MCF 10A (cell line): ENCODE data around the gene PHC1. TPM values are rescaled to one million over a fixed set of nuclear protein-coding genes. Genes with fewer than 3 reads are reported as not detected.

Experiments
- BruUV-seq: library from RNA; stranded (reverse); fragments of 400-500 nt; replicated peaks from 2 replicates; lab custom pipeline; 2021; lab: Mats Ljungman, UMichigan
- CTCF ChIA-PET: fragments of 300-600 bp; sonication (Branson Sonifier 250); formaldehyde crosslinking; extraction: SDS; loops from one replicate; lab custom pipeline; 2021; ENCODE audit warnings: antibody characterized with exemption, inconsistent platforms; lab: Yijun Ruan, JAX
- POLR2A ChIA-PET: fragments of 300-600, 350-650 bp; sonication (Branson Sonifier 250); formaldehyde crosslinking; extraction: SDS; loops from one replicate; lab custom pipeline; 2020; ENCODE audit warnings: antibody characterized with exemption, inconsistent platforms; lab: Yijun Ruan, JAX
- DNase-seq: peaks from one replicate; pipeline ENCODE4 v3.0.0-alpha.2; 2018; ENCODE audit not compliant: unreplicated experiment
- H3K27ac Mint-ChIP-seq: one replicate; pipeline ENCODE4 v1.8.0; 2022; ENCODE audit warnings: mild to moderate bottlenecking, low read depth, mixed read lengths; ENCODE audit not compliant: unreplicated experiment
- H3K27me3 Mint-ChIP-seq: one replicate; pipeline ENCODE4 v1.8.0; 2022; ENCODE audit warnings: mixed read lengths; ENCODE audit not compliant: insufficient read depth, unreplicated experiment
- H3K36me3 Mint-ChIP-seq: one replicate; pipeline ENCODE4 v1.8.0; 2022; ENCODE audit warnings: mild to moderate bottlenecking, moderate library complexity, mixed read lengths; ENCODE audit not compliant: insufficient read depth, unreplicated experiment
- H3K4me1 Mint-ChIP-seq: one replicate; pipeline ENCODE4 v1.8.0; 2022; ENCODE audit warnings: mixed read lengths; ENCODE audit not compliant: insufficient read depth, unreplicated experiment
- H3K4me3 Mint-ChIP-seq: one replicate; pipeline ENCODE4 v1.8.0; 2022; ENCODE audit warnings: mild to moderate bottlenecking, moderate library complexity, mixed read lengths; ENCODE audit not compliant: unreplicated experiment
- H3K9me3 Mint-ChIP-seq: one replicate; pipeline ENCODE4 v1.8.0; 2022; ENCODE audit warnings: mixed read lengths; ENCODE audit not compliant: unreplicated experiment
- CTCF ChIP-seq: fragments of 200-600 bp; IDR thresholded peaks from one replicate; pipeline ENCODE4 v1.8.0; 2022; ENCODE audit warnings: antibody characterized with exemption, mild to moderate bottlenecking; ENCODE audit not compliant: unreplicated experiment
- intact Hi-C: fragments of 100-400 bp; cut with micrococcal nuclease; formaldehyde crosslinking; loops from 2 replicates; pipeline ENCODE4 v1.14.1; 2022
- total RNA-seq: library from RNA; stranded (reverse); gene quantifications from 2 replicates; pipeline ENCODE4 v1.2.3, GENCODE V29; 2022

The PHC1 gene
- total RNA-seq, 1 experiment from 2014 or later = 23.0 TPM

DNA sequence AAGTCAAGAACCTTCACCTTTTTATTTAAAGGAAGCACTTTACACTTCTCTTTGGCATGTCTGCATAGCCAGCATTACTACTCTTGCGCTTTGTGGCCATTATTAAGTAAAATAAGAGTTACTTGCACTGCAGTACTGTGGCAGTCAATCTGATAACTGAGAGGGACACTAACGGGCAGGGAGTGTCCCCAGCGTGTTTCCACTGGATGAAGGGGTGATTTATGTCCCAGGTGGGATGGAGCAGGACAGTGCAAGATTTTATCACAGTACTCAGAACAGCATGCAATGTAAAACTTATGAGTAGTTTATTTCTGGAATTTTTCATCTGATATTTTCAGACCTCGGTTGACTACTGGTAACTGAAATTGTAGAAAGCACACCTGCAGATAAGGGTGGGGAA lies 43.3 kb downstream of the PHC1 start:
- H3K4me1 Mint-ChIP-seq = no peaks in the 10 kb centered on the region
- BruUV-seq = no TSS peak
- POLR2A ChIA-PET = no interaction called here
- H3K4me3 Mint-ChIP-seq = no peak overlapping the region
- H3K9me3 Mint-ChIP-seq = peaks cover 6% of the 10 kb centered on the region
- CTCF ChIA-PET = no interaction called here
- H3K27me3 Mint-ChIP-seq = no peaks in the 10 kb centered on the region
- H3K36me3 Mint-ChIP-seq = peaks cover 16% of the 10 kb centered on the region
- TF ChIP-seq CTCF = no peak
- no peak for DNase-seq
- intact Hi-C loops = no loop called here
- no peak overlapping the region for H3K27ac Mint-ChIP-seq

GRCh38 chr12:8958066-8958465 lies 43.8 kb downstream of the PHC1 start:
- no TSS peak for BruUV-seq
- ChIA-PET POLR2A (no interaction called here), CTCF (no interaction called here)
- intact Hi-C loops = no loop called here
- DNase-seq = no peak
- Mint-ChIP-seq H3K36me3 (peaks cover 12% of the 10 kb centered on the region), H3K9me3 (peaks cover 6% of the 10 kb centered on the region), H3K27ac (no peak overlapping the region), H3K27me3 (no peaks in the 10 kb centered on the region), H3K4me1 (no peaks in the 10 kb centered on the region), H3K4me3 (no peak overlapping the region)
- no peak for TF ChIP-seq CTCF

DNA sequence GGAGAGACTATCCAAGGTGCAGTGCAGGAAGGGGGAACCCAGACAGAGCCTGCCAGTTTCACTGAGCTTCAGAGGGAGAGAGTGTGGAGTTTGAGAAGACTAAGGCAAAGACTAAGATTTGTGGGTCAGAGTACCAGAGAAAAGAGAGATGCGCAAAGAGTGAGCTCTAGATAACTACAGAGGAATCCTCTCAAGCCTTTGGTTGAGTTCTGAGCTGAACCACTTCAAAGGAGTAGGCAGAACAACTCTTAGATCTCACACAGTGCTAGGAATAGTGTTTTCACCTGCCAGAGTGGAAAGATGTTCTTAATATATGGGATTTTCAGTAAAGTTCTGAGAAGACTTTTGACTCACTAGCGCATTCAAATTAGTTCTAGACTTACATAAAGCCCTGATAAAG lies 45.9 kb downstream of the PHC1 start:
- Mint-ChIP-seq H3K27me3 (no peaks in the 10 kb centered on the region), H3K36me3 (peaks cover 10% of the 10 kb centered on the region), H3K9me3 (peaks cover 6% of the 10 kb centered on the region), H3K4me1 (no peaks in the 10 kb centered on the region), H3K27ac (no peak overlapping the region), H3K4me3 (no peak overlapping the region)
- intact Hi-C loops = no loop called here
- no peak for TF ChIP-seq CTCF
- no peak for DNase-seq
- POLR2A ChIA-PET = interaction anchor here (3.2 kb wide), 1 partner anchor 11 kb away, joined by 17 read pairs; the partner anchor contains the start of gene M6PR
- CTCF ChIA-PET = interaction anchor here (0.6 to 1.4 kb wide), 2 partner anchors 9 to 70 kb away, joined by 4 to 5 read pairs; no protein-coding TSS in a partner anchor
- no TSS peak for BruUV-seq

DNA sequence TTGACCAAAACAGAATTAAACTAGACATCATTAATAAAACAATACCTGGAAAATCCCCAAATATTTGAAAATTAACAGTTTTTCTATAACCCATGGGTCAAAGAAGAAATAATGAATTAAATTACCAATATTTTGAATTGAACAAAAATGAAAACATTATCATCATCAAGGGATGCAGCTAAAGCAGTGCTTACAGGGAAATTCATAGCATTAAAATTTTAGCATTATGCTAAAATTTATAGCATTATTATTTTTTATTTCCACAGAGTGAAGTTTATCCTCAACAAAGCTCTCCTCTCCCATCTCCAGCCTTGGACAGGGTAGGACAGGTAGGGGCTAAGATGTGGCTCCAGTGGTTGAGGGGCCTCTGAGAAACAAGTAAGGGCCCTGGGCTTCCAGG lies 54.5 kb downstream of the PHC1 start:
- H3K27me3 Mint-ChIP-seq = no peaks in the 10 kb centered on the region
- DNase-seq = no peak
- BruUV-seq = no TSS peak
- peaks cover 21% of the 10 kb centered on the region for H3K9me3 Mint-ChIP-seq
- H3K27ac Mint-ChIP-seq = no peak overlapping the region
- ChIA-PET CTCF (interaction anchor here (0.5 kb wide), 1 partner anchor 142 kb away, joined by 3 read pairs; no protein-coding TSS in a partner anchor), POLR2A (no interaction called here)
- intact Hi-C loops = no loop called here
- H3K4me3 Mint-ChIP-seq = no peak overlapping the region
- TF ChIP-seq CTCF = no peak
- H3K4me1 Mint-ChIP-seq = no peaks in the 10 kb centered on the region
- no peaks in the 10 kb centered on the region for H3K36me3 Mint-ChIP-seq
